ENCODE results near the gene SMURF1. TPM values are rescaled to one million over a fixed set of nuclear protein-coding genes. Genes with fewer than 3 reads are reported as not detected.

Gene SMURF1
- total RNA-seq, 2 experiments from 2014 or later: 12.9 to 13.9 TPM

DNA sequence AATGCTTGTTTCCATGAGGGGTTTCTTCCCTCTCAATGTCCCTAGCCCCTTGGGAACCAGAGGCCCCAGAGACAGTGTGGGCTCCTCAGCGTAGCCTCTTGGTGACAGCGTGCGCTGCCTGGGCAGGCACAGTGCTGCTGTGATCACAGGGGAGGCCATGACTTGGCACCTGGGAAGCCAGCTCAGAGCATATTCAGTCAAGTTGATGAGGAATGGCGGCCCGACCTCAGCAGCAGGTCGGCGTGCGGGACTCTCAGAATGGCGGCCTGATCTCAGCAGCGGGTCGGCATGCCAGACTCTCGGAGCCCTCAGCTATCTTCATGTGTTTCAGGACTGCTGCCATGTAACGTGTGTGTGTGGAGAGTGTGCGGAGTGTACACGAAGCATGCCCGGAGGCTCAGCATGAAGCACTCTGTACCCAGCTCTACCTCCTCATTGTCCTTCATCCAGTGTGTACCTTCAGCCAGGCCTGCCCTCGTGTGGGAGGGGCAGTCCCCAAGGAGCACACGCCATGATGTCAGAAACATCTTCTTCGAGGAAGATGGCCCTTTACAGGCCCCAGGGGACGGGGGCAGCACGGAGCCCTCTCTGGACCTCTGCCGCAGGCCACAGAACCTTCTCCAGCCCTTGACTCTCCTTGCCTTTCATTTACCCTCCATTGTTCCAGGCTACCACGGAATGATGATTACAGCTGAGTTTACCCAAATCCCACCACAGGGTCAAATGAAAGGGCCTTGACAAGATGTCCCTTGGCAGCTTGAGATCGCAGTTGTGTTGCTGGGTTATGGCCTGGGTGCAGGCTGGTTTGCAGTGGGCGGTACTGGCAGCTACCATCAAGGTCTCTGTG is 130.4 kb downstream of the SMURF1 start:
- Mint-ChIP-seq H3K36me3 (peaks cover 63% of the 10 kb centered on the region), H3K27me3 (no peaks in the 10 kb centered on the region), H3K27ac (no peak overlapping the region), H3K4me1 (no peaks in the 10 kb centered on the region), H3K9me3 (ENCODE audit: low read depth) (no peaks in the 10 kb centered on the region), H3K4me3 (no peak overlapping the region)
- DNase-seq: no peak
- no peak for ATAC-seq
- CTCF ChIA-PET: interaction anchor here (1.5 kb wide), 1 partner anchor 296 kb away, joined by 3 read pairs; no protein-coding TSS in a partner anchor

DNA sequence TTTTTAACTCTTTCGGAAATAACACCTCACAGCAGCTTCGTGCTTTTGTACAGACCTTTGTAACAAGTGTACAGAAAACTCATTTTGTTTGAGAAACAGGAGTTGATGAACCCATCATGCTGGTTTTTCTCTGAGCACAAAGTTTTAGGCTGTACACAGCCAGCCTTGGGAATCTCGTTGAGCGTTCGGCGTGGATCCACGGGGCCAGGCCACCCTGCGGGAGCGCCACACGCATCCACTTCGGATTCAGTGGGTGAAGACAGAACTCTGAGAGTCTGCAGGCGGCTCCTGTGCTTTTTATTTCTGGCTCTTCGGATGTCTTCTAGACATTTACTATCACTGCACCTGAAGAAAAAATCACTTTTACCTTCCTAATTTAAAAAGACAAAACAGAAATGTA is 131.2 kb downstream of the SMURF1 start:
- no peak for ATAC-seq
- CTCF ChIA-PET: no interaction called here

DNA sequence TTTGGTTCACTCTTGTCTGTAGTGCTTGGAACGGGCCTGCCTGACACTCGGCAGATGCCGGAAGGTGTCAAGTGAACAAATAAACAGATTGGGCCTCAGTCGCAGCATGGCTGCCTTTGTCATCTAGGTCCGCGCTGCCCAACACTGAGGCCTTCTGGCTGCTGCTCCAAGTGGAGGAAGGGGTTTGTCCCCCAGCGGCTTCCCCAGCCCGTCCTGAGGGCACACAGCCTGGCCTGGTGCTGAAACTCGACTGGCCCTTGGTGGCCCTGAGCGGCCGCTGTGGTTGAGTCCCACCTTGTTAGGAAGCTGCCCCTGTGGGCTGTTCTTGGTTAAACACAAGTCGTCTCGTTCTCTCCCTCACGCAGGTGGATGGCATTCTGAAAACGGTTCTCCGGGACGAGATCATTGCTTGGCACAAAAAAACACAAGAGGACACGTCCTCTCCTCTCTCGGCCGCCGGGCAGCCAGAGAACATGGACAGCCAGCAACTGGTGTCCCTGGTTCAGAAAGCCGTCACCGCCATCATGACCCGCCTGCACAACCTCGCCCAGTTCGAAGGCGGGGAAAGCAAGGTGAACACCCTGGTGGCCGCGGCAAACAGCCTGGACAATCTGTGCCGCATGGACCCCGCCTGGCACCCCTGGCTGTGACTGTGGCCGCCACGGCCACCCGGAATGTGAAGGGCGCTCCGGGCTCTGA is 132.1 kb downstream of the SMURF1 start:
- DNase-seq: peak; percentile 14
- no peaks in the 10 kb centered on the region for H3K27me3 Mint-ChIP-seq
- H3K36me3 Mint-ChIP-seq: peaks cover 59% of the 10 kb centered on the region
- CTCF ChIA-PET: no interaction called here
- H3K9me3 Mint-ChIP-seq (ENCODE audit: low read depth): no peaks in the 10 kb centered on the region
- no peak for ATAC-seq
- no peak overlapping the region for H3K4me3 Mint-ChIP-seq
- no peak overlapping the region for H3K27ac Mint-ChIP-seq
- no peaks in the 10 kb centered on the region for H3K4me1 Mint-ChIP-seq

More for the DNA sequence above, 131.2 kb downstream of the SMURF1 start:
- H3K4me1 Mint-ChIP-seq: no peaks in the 10 kb centered on the region
- H3K27ac Mint-ChIP-seq: no peak overlapping the region
- H3K27me3 Mint-ChIP-seq: no peaks in the 10 kb centered on the region
- no peaks in the 10 kb centered on the region for H3K9me3 Mint-ChIP-seq (ENCODE audit: low read depth)
- no peak for DNase-seq
- H3K4me3 Mint-ChIP-seq: no peak overlapping the region
- peaks cover 61% of the 10 kb centered on the region for H3K36me3 Mint-ChIP-seq

DNA sequence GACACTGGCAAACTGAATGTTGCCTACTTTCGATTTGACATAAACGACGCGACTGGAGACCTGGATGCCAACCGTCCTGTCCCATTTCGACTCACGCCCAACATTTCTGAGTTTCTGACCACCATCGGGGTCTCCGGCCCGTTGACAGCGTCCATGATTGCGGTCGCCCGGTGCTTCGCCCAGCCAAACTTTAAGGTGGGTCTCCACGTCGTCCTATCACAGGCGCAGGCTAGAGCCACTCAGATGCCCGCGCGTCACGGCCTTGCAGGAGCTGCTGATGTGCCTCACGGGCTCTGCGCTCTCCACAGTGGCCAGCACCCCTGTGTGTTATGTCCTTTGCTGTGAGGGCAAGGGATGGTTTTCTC is 132.6 kb downstream of the SMURF1 start:
- Mint-ChIP-seq H3K36me3 (peaks cover 58% of the 10 kb centered on the region), H3K27ac (no peak overlapping the region), H3K4me1 (no peaks in the 10 kb centered on the region), H3K4me3 (no peak overlapping the region), H3K9me3 (ENCODE audit: low read depth) (no peaks in the 10 kb centered on the region), H3K27me3 (no peaks in the 10 kb centered on the region)
- DNase-seq (peak; percentile 40), ATAC-seq (no peak)
- CTCF ChIA-PET: no interaction called here

DNA sequence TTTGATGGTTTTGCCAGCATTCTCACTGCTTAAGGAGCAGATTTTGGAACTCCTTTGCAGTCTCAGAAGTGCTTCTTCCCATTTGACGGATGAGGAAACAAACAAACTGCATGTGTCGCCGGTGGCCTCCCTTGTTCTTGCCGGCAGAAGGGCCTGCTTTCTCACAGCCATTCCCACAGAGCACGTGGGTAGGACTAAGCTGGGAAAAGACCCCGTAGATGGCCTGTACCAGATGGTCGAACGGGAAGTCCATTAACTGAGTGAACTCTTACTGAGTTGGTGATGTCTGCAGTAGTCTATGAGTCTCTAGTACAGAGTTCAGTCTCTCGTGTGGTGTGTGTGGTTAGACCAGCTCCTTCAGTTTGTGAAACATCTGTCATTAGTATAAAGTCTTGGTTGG is 133.6 kb downstream of the SMURF1 start:
- DNase-seq: peak; percentile 28
- no peak for ATAC-seq
- CTCF ChIA-PET: no interaction called here

DNA sequence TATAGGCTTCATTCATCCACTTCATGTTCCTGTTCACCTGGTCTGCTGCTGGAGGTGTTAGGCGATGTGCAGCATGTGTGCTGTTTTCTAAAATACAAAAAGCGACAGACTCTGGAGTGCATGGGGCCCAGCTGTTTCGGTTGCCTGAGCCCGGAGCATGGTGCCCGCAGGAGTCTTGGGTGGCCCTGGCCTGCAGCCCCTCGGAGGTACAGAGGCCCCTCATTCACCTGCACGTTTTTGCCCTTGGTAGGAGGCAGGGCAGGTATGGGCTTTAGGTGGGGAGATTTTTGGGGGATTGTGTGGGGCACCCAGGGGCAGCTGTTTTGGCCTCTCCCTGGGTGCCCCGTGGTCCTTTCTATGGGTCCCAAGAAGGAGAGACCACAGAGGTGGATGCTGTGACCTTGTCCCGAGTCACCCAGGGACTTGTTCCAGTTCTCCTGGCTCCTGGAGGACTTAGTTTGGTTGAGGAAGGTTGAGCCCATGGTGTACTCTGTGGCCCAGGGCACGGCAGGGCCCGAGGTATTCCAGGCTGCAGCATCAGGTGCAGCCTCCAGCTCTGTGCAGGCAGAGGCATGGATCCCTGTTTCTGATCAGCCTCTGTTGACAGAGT is 134.9 kb downstream of the SMURF1 start:
- H3K27ac Mint-ChIP-seq: no peak overlapping the region
- DNase-seq (peak; percentile 27), ATAC-seq (no peak)
- no peaks in the 10 kb centered on the region for H3K9me3 Mint-ChIP-seq (ENCODE audit: low read depth)
- CTCF ChIA-PET: no interaction called here
- H3K4me3 Mint-ChIP-seq: no peak overlapping the region
- no peaks in the 10 kb centered on the region for H3K4me1 Mint-ChIP-seq
- H3K27me3 Mint-ChIP-seq: no peaks in the 10 kb centered on the region
- H3K36me3 Mint-ChIP-seq: peaks cover 44% of the 10 kb centered on the region

More for the DNA sequence above, 133.6 kb downstream of the SMURF1 start:
- peaks cover 53% of the 10 kb centered on the region for H3K36me3 Mint-ChIP-seq
- H3K27ac Mint-ChIP-seq: no peak overlapping the region
- no peaks in the 10 kb centered on the region for H3K4me1 Mint-ChIP-seq
- H3K9me3 Mint-ChIP-seq (ENCODE audit: low read depth): no peaks in the 10 kb centered on the region
- no peak overlapping the region for H3K4me3 Mint-ChIP-seq
- no peaks in the 10 kb centered on the region for H3K27me3 Mint-ChIP-seq

DNA sequence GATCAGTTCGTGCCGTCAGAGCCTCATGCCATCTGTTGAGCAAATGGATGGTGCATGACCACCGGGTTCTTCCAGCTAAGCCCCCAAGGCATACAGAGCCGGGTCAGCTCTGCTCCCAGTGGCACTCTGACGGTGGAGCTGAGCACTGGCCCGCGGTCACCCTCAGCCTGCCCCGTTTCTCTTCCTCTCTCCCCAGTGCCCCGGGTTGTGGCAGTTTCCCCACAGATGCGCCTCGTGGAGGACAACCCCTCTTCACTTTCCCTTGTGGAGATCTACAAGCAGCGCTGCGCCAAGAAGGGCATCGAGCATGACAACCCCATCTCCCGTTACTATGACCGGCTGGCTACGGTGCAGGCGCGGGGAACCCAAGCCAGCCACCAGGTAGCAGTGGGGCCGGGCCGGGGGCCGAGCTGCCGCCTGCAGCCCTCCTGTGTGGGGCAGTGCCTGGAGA is 135.7 kb downstream of the SMURF1 start:
- Mint-ChIP-seq H3K27me3 (no peaks in the 10 kb centered on the region), H3K4me3 (no peak overlapping the region), H3K4me1 (peaks cover 1% of the 10 kb centered on the region), H3K36me3 (peaks cover 39% of the 10 kb centered on the region), H3K27ac (no peak overlapping the region), H3K9me3 (ENCODE audit: low read depth) (no peaks in the 10 kb centered on the region)
- ATAC-seq: no peak
- CTCF ChIA-PET: no interaction called here
- DNase-seq: peak; percentile 35

DNA sequence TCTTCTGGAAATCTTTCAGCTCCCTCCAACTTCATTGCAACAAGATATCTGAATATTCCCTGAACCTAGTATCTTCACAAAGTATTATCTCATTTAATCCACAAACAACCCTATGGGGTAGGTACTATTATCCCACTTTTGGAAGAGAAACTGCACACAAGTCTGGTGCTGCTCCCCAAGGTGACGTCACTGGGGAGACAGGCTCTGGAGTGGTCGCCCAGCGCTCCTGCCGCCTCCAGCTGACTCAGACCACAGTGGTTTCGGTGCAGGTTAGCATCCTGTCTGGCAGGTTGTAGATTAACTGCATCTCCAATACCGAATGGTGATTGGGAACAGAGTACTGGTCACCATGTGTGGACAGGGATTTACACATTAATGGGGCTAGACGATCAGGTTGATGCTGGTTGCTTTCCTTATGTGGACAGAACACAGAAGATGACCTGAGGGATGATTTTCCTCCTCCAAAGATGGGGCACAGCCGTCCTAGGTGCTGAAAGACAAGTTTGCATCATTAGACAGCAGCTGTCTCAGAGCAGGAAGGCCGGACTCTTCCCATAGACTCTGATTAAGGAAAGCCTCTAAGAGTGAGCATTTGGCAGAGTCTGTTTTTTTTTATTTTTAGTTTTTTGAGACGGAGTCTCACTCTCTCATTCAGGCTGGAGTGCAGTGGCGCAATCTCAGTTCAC is 137.0 kb downstream of the SMURF1 start:
- ATAC-seq (no peak), DNase-seq (peak; percentile 25)
- Mint-ChIP-seq H3K36me3 (peaks cover 31% of the 10 kb centered on the region), H3K4me1 (peaks cover 7% of the 10 kb centered on the region), H3K9me3 (ENCODE audit: low read depth) (no peaks in the 10 kb centered on the region), H3K4me3 (no peak overlapping the region), H3K27ac (no peak overlapping the region), H3K27me3 (no peaks in the 10 kb centered on the region)
- CTCF ChIA-PET: interaction anchor here (1.3 kb wide), 1 partner anchor 10 kb away, joined by 5 read pairs; no protein-coding TSS in a partner anchor

DNA sequence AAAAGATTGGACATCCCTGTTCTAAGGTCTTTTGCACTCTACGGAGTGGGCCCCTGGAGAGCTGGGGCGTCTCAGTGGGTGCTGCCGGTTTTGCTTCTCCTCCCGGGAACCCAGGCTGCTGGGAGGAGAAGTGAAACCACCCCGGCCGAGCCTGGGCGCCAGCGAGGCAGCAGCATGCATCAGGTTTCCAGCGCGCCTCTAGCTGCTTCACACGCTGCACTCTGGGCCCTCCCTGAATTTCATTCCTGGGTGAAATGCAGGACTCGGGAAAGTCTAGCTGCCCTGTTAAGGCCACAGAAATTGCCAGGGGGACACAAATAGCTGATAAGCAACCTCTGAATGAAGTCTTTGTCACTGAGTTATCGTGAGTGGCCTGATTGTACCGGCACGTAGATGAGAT is 138.1 kb downstream of the SMURF1 start:
- peaks cover 23% of the 10 kb centered on the region for H3K36me3 Mint-ChIP-seq
- ATAC-seq (no peak), DNase-seq (no peak)
- no peak overlapping the region for H3K4me3 Mint-ChIP-seq
- CTCF ChIA-PET: interaction anchor here (1.3 kb wide), 1 partner anchor 9 kb away, joined by 5 read pairs; no protein-coding TSS in a partner anchor
- H3K9me3 Mint-ChIP-seq (ENCODE audit: low read depth): no peaks in the 10 kb centered on the region
- no peaks in the 10 kb centered on the region for H3K27me3 Mint-ChIP-seq
- peaks cover 11% of the 10 kb centered on the region for H3K4me1 Mint-ChIP-seq
- no peak overlapping the region for H3K27ac Mint-ChIP-seq

DNA sequence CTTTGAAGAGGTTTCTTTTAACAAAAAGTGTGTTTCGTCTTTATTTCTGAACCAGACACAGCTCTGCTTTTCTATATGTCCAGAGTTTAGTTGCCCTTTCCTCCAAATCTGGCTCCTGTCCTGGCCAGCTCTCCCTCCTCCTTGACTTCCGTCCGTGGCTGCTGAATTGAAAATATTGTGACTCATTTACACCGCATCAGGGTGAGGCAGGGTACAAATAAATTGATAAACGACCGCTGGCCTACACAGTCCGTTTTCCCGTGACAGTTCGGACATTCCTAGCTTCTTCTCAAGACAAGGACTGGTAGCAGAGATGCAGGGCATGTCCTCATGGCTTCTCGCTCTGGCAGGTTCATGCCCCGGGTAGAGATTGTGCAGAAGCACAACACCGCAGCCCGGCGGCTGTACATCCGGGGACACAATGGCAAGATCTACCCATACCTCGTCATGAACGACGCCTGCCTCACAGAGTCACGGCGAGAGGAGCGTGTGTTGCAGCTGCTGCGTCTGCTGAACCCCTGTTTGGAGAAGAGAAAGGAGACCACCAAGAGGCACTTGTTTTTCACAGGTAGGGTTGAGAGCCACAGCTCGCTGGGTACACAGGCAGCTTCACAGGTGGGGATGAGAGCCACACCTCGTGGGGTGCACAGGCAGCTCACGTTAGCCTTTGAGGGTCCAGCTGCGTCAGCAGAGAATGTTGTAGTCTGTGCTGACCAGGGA is 139.0 kb downstream of the SMURF1 start:
- ATAC-seq (no peak), DNase-seq (no peak)
- Mint-ChIP-seq H3K27me3 (no peaks in the 10 kb centered on the region), H3K27ac (no peak overlapping the region), H3K36me3 (peaks cover 16% of the 10 kb centered on the region), H3K4me3 (no peak overlapping the region), H3K9me3 (ENCODE audit: low read depth) (no peaks in the 10 kb centered on the region), H3K4me1 (peaks cover 12% of the 10 kb centered on the region)
- CTCF ChIA-PET: no interaction called here

DNA sequence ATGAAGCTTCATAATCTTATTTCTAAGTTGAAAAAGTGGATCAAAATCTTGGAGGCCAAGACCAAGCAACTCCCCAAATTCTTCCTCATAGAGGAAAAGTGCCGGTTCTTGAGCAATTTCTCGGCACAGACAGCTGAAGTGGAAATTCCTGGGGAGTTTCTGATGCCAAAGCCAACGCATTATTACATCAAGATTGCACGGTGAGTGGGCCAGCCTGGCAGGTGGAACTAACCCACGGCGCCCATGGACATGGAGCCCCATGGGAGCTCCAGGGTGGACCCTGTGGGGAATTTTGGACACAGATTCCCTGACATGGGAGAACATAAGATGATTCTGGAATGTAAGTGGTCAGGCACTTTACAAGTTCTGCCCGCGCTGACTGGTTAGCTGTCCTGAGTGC is 139.7 kb downstream of the SMURF1 start:
- H3K27ac Mint-ChIP-seq: no peak overlapping the region
- no peaks in the 10 kb centered on the region for H3K27me3 Mint-ChIP-seq
- no peaks in the 10 kb centered on the region for H3K9me3 Mint-ChIP-seq (ENCODE audit: low read depth)
- H3K36me3 Mint-ChIP-seq: peaks cover 21% of the 10 kb centered on the region
- ATAC-seq (no peak), DNase-seq (no peak)
- peaks cover 12% of the 10 kb centered on the region for H3K4me1 Mint-ChIP-seq
- CTCF ChIA-PET: no interaction called here
- H3K4me3 Mint-ChIP-seq: no peak overlapping the region

DNA sequence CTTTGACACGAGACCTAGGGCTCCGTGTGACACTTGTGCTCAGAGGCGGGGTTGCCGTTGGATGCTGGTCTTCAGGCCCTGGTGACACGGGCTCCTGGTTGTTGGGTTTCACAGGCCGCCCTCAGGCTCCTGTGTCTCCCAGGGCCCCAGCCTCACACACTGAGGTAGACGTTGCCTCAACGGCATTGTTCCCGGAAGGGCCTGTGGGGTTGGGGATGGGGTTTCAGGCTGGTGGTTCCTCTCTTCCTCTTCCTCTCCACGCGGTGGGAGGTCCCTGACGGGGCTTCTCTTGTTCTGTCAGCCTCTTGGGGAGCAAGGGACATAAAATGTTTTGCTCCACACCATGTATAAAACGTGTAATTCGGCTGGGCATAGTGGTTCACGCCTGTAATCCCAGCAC is 140.5 kb downstream of the SMURF1 start:
- Mint-ChIP-seq H3K27me3 (no peaks in the 10 kb centered on the region), H3K4me3 (no peak overlapping the region), H3K4me1 (peaks cover 12% of the 10 kb centered on the region), H3K36me3 (peaks cover 23% of the 10 kb centered on the region), H3K9me3 (ENCODE audit: low read depth) (no peaks in the 10 kb centered on the region), H3K27ac (no peak overlapping the region)
- CTCF ChIA-PET: no interaction called here
- no peak for ATAC-seq
- DNase-seq: no peak

DNA sequence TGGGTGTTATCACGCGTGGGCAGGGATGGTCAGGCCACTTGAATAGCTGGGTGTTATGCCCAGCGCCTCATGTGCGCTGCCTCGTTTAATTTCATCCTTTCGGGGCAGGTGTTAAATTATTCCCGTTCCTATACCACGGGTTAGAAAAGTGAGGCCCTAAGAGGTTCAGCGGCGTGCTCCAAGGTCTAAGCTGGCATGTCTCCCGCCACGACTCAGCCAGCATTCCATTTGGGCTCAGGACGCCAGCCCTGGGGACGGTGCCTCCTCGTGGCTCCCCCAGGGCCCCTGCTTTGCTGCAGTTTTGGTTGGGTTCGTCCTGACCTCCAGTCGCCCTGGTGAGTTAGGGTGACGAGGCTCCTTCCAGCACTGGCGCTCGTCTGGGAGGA is 141.1 kb downstream of the SMURF1 start:
- CTCF ChIA-PET: no interaction called here

More for the DNA sequence above, 141.1 kb downstream of the SMURF1 start:
- ATAC-seq (no peak), DNase-seq (no peak)
- peaks cover 23% of the 10 kb centered on the region for H3K36me3 Mint-ChIP-seq
- H3K9me3 Mint-ChIP-seq (ENCODE audit: low read depth): no peaks in the 10 kb centered on the region
- peaks cover 12% of the 10 kb centered on the region for H3K4me1 Mint-ChIP-seq
- no peaks in the 10 kb centered on the region for H3K27me3 Mint-ChIP-seq
- no peak overlapping the region for H3K4me3 Mint-ChIP-seq
- no peak overlapping the region for H3K27ac Mint-ChIP-seq

Measured in activated CD8-positive, alpha-beta memory T cell treated with anti-CD3 and anti-CD28 coated beads, Interleukin-2, amount 10 ng/mL, durations not matched to agents 7 days and 5 days (primary cell).